GM13976 (cell line): Measurements from ENCODE around the gene KDSR.

Source experiments
- DNase-seq: peaks from one replicate; pipeline ENCODE4 v3.0.0; 2012; ENCODE audit warnings: low spot score
- CTCF ChIP-seq: IDR thresholded peaks from 2 replicates; pipeline ENCODE4 v1.5.1; 2012; ENCODE audit warnings: borderline replicate concordance, mild to moderate bottlenecking; ENCODE audit not compliant: insufficient read depth; ENCODE audit errors: extremely low read depth, missing control alignments, control extremely low read depth
- in situ Hi-C: fragments of 300-500 bp; cut with MboI; formaldehyde crosslinking; loops from one replicate; pipeline ENCODE4 v1.12.0; 2022; ENCODE audit warnings: low sequenced_read_pairs, mixed read lengths, inconsistent platforms; ENCODE audit not compliant: unreplicated experiment

KDSR gene

GRCh38 chr18:63292831-63293683, 73.9 kb downstream of the KDSR start:
- DNase-seq = peak; percentile 53
- no peak for TF ChIP-seq CTCF
- in situ Hi-C loops = no loop called here

- in situ Hi-C loops = no loop called here
Observed at GRCh38 chr18:63291278-63291677, 75.7 kb downstream of the KDSR start.

DNA sequence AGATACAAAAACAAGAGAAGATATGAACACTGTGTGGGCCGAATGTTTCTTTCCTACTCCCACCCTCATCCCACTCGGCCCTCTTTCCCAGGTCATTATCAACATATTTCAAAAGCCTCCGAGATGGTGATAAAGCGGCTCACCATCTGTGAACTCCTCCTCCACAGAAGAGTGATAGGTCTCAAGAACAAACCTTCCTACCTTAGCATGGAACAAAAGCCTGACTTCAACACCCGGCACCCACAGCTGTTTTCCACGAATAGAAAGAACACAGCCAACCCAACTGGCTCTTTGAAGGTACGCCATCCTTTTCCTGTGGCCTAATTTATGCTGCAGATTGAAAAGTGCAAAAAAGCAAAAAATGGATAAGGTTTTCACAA, 76.2 kb downstream of the KDSR start:
- in situ Hi-C loops = no loop called here
- no peak for TF ChIP-seq CTCF
- DNase-seq = no peak

More at GRCh38 chr18:63291278-63291677, 75.7 kb downstream of the KDSR start:
- TF ChIP-seq CTCF = no peak
- no peak for DNase-seq

DNA sequence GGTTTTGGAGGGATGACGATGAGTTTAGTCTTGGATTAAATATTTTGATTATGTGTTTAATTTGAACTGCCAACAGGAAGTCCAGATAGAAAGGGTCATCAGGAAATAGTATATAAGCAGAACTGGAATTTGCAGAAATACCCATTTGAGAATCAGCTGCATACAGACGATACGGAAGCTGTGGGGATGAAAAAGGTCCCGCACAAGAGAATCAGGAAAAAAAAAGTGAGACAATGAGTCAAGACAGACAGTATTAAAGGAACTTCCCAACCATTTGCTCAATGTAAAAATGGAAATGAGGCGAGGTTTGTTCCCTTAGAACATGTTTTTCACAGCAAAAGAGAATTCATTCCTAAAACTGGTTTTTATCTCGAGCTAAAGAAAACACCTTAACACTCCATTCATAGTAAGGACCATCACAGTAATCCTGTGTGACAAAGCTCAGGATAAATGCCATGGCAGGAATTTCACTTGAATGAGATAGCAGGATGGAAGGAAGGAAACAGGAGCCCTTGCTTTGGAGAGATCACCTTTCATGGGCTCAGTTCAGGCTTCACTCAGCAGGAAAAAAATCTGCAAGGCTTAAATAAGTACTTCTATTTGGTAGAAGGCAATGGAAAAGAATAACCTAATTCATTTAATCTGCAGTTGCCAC, 76.7 kb downstream of the KDSR start:
- no peak for TF ChIP-seq CTCF
- in situ Hi-C loops = no loop called here
- DNase-seq = no peak

DNA sequence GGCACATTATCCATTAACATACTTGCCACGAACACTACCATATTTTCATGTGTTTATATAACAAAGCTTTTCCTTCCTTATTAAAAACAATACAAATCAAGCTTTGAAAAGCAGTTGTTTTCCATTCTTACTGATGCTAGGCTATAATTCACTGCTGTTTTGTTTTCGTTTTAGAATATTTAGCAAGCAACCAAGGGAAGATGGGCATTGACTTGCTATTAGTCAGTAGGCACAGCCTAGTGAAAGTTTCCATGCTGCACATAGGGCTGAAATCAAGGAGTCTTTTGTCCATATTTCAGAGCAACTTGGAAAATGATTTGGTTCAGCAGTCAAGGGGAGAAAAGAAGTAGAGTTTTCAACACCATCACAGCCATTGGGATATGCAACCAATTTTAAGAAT, 78.7 kb downstream of the KDSR start:
- in situ Hi-C loops = no loop called here
- DNase-seq = no peak
- no peak for TF ChIP-seq CTCF

- TF ChIP-seq CTCF = no peak
- in situ Hi-C loops = no loop called here
- DNase-seq = no peak
Observed at GRCh38 chr18:63287691-63288220, 79.2 kb downstream of the KDSR start.
